ENCODE data around the gene PPP1R12A. TPM values are rescaled to one million over a fixed set of nuclear protein-coding genes. Genes with fewer than 3 reads are reported as not detected.
A peak's percentile ranks its signal among the peaks of the same experiment; 100 is the strongest.
"Not testable (repeated sequence)": the region's sequence is repeated elsewhere in the genome, so short reads cannot be mapped to it uniquely, and the experiment has no call there.

The PPP1R12A gene
- total RNA-seq, 1 donor = 156 TPM

GRCh38 chr12:79949098-79949497 lies 14.2 kb upstream of the PPP1R12A start:
- Histone ChIP-seq H3K4me3 (ENCODE audit: low read length) (no peak overlapping the region), H3K27me3 (ENCODE audit: insufficient read depth, low read length) (no peaks in the 10 kb centered on the region), H3K9me3 (ENCODE audit: low read depth, low read length) (no peaks in the 10 kb centered on the region), H3K4me1 (ENCODE audit: insufficient read depth, low read length) (no peaks in the 10 kb centered on the region)

GRCh38 chr12:79945433-79945832 lies 10.5 kb upstream of the PPP1R12A start:
- Histone ChIP-seq H3K27me3 (ENCODE audit: insufficient read depth, low read length) (no peaks in the 10 kb centered on the region), H3K4me1 (ENCODE audit: insufficient read depth, low read length) (peaks cover under 1% of the 10 kb centered on the region), H3K9me3 (ENCODE audit: low read depth, low read length) (no peaks in the 10 kb centered on the region), H3K4me3 (ENCODE audit: low read length) (no peak overlapping the region)

GRCh38 chr12:79944565-79944964 lies 9.7 kb upstream of the PPP1R12A start:
- Histone ChIP-seq H3K27me3 (ENCODE audit: insufficient read depth, low read length) (no peaks in the 10 kb centered on the region), H3K9me3 (ENCODE audit: low read depth, low read length) (no peaks in the 10 kb centered on the region), H3K4me1 (ENCODE audit: insufficient read depth, low read length) (peaks cover 9% of the 10 kb centered on the region), H3K4me3 (ENCODE audit: low read length) (no peak overlapping the region)

GRCh38 chr12:79942846-79943245 lies 7.9 kb upstream of the PPP1R12A start:
- H3K4me1 ChIP-seq (ENCODE audit: insufficient read depth, low read length) = peaks cover 10% of the 10 kb centered on the region
- not testable (repeated sequence) for H3K9me3 ChIP-seq (ENCODE audit: low read depth, low read length); H3K4me3 ChIP-seq (ENCODE audit: low read length); H3K27me3 ChIP-seq (ENCODE audit: insufficient read depth, low read length)

GRCh38 chr12:79939728-79940310 lies 4.9 kb upstream of the PPP1R12A start:
- H3K4me3 ChIP-seq (ENCODE audit: low read length) = no peak overlapping the region
- H3K9me3 ChIP-seq (ENCODE audit: low read depth, low read length) = no peaks in the 10 kb centered on the region
- H3K4me1 ChIP-seq (ENCODE audit: insufficient read depth, low read length) = peaks cover 23% of the 10 kb centered on the region
- H3K27me3 ChIP-seq (ENCODE audit: insufficient read depth, low read length) = no peaks in the 10 kb centered on the region

GRCh38 chr12:79938843-79939242 lies 3.9 kb upstream of the PPP1R12A start:
- H3K27me3 ChIP-seq (ENCODE audit: insufficient read depth, low read length) = no peaks in the 10 kb centered on the region
- H3K4me1 ChIP-seq (ENCODE audit: insufficient read depth, low read length) = peaks cover 23% of the 10 kb centered on the region
- no peak overlapping the region for H3K4me3 ChIP-seq (ENCODE audit: low read length)
- H3K9me3 ChIP-seq (ENCODE audit: low read depth, low read length) = no peaks in the 10 kb centered on the region

- H3K4me1 ChIP-seq (ENCODE audit: insufficient read depth, low read length) = peaks cover 24% of the 10 kb centered on the region
- H3K4me3 ChIP-seq (ENCODE audit: low read length) = no peak overlapping the region
- no peaks in the 10 kb centered on the region for H3K9me3 ChIP-seq (ENCODE audit: low read depth, low read length)
- no peaks in the 10 kb centered on the region for H3K27me3 ChIP-seq (ENCODE audit: insufficient read depth, low read length)
Measured at GRCh38 chr12:79936670-79937069, 1.8 kb upstream of the PPP1R12A start.

GRCh38 chr12:79935624-79936345 lies 888 bp upstream of the PPP1R12A start:
- Histone ChIP-seq H3K9me3 (ENCODE audit: low read depth, low read length) (no peaks in the 10 kb centered on the region), H3K27me3 (ENCODE audit: insufficient read depth, low read length) (no peaks in the 10 kb centered on the region), H3K4me3 (ENCODE audit: low read length) (peak overlapping the region; percentile 97), H3K4me1 (ENCODE audit: insufficient read depth, low read length) (peaks cover 29% of the 10 kb centered on the region)

GRCh38 chr12:79934281-79935020 lies 446 bp downstream of the PPP1R12A start:
- Histone ChIP-seq H3K4me3 (ENCODE audit: low read length) (peak overlapping the region; percentile 97), H3K4me1 (ENCODE audit: insufficient read depth, low read length) (peaks cover 23% of the 10 kb centered on the region), H3K9me3 (ENCODE audit: low read depth, low read length) (no peaks in the 10 kb centered on the region), H3K27me3 (ENCODE audit: insufficient read depth, low read length) (no peaks in the 10 kb centered on the region)

- Histone ChIP-seq H3K4me1 (ENCODE audit: insufficient read depth, low read length) (peaks cover 27% of the 10 kb centered on the region), H3K27me3 (ENCODE audit: insufficient read depth, low read length) (no peaks in the 10 kb centered on the region), H3K9me3 (ENCODE audit: low read depth, low read length) (no peaks in the 10 kb centered on the region), H3K4me3 (ENCODE audit: low read length) (peak overlapping the region; percentile 97)
Measured at GRCh38 chr12:79933532-79934264, 1.2 kb downstream of the PPP1R12A start.

GRCh38 chr12:79933043-79933442 lies 1.9 kb downstream of the PPP1R12A start:
- no peaks in the 10 kb centered on the region for H3K27me3 ChIP-seq (ENCODE audit: insufficient read depth, low read length)
- H3K4me1 ChIP-seq (ENCODE audit: insufficient read depth, low read length) = peaks cover 30% of the 10 kb centered on the region
- H3K9me3 ChIP-seq (ENCODE audit: low read depth, low read length) = no peaks in the 10 kb centered on the region
- H3K4me3 ChIP-seq (ENCODE audit: low read length) = peak overlapping the region; percentile 97

- Histone ChIP-seq H3K4me1 (ENCODE audit: insufficient read depth, low read length) (peaks cover 36% of the 10 kb centered on the region), H3K4me3 (ENCODE audit: low read length) (no peak overlapping the region), H3K9me3 (ENCODE audit: low read depth, low read length) (no peaks in the 10 kb centered on the region), H3K27me3 (ENCODE audit: insufficient read depth, low read length) (no peaks in the 10 kb centered on the region)
Measured at GRCh38 chr12:79932357-79932756, 2.5 kb downstream of the PPP1R12A start.

GRCh38 chr12:79929065-79929464 lies 5.8 kb downstream of the PPP1R12A start:
- Histone ChIP-seq H3K4me3 (ENCODE audit: low read length) (no peak overlapping the region), H3K4me1 (ENCODE audit: insufficient read depth, low read length) (peaks cover 35% of the 10 kb centered on the region), H3K9me3 (ENCODE audit: low read depth, low read length) (no peaks in the 10 kb centered on the region), H3K27me3 (ENCODE audit: insufficient read depth, low read length) (no peaks in the 10 kb centered on the region)

- no peaks in the 10 kb centered on the region for H3K9me3 ChIP-seq (ENCODE audit: low read depth, low read length)
- no peak overlapping the region for H3K4me3 ChIP-seq (ENCODE audit: low read length)
- no peaks in the 10 kb centered on the region for H3K27me3 ChIP-seq (ENCODE audit: insufficient read depth, low read length)
- peaks cover 35% of the 10 kb centered on the region for H3K4me1 ChIP-seq (ENCODE audit: insufficient read depth, low read length)
Measured at GRCh38 chr12:79927772-79928474, 7.0 kb downstream of the PPP1R12A start.
